ENCODE results near the gene MYO5B.

DNA sequence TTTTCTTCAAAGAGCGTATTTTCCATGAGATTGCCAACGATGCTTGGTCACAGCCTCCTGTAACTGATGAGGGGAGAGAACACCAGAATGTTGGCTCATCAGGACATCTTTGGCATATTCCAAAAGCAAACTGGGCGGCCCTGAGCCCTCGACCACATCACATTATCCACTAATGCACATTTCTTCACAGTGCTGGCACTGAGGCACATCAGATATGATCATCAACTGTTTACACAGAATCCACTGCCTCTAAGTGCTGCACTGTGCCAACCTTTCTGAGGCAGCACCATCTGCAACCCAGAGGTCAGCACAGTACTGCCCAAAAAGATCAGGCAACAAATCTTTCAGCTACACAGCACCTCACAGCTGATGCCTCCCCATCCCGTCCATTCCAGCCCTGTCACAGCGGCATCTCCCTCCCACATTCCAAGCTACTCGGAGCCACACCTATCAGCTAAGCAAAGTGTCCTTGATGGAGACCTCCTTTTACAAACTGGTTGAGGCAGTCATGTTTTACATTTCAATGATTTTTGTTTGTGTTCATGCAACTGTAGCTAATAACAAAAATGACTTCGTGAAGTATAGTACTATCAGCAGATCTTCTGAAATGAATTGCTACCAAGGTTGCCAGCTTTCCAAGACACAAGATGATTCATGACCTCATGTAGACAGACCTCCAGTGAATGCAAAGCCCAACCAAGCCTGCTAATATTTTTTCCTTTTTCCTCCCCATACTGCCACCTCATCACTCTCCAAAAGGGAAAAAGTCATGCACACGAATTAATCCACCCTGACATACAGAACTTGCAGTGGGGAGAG, 32.3 kb downstream of the MYO5B start:
- TF ChIP-seq SIN3A (IDR thresholded peaks at IDR 0.05; ENCODE audit: borderline replicate concordance, low read depth, low read length) (no peak), MAX (IDR thresholded peaks at IDR 0.05; ENCODE audit: low read depth) (no peak), YY1 (IDR thresholded peaks at IDR 0.05; ENCODE audit: low read depth) (no peak)
- TF ChIP-seq, protein P1, sequence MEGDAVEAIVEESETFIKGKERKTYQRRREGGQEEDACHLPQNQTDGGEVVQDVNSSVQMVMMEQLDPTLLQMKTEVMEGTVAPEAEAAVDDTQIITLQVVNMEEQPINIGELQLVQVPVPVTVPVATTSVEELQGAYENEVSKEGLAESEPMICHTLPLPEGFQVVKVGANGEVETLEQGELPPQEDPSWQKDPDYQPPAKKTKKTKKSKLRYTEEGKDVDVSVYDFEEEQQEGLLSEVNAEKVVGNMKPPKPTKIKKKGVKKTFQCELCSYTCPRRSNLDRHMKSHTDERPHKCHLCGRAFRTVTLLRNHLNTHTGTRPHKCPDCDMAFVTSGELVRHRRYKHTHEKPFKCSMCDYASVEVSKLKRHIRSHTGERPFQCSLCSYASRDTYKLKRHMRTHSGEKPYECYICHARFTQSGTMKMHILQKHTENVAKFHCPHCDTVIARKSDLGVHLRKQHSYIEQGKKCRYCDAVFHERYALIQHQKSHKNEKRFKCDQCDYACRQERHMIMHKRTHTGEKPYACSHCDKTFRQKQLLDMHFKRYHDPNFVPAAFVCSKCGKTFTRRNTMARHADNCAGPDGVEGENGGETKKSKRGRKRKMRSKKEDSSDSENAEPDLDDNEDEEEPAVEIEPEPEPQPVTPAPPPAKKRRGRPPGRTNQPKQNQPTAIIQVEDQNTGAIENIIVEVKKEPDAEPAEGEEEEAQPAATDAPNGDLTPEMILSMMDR (IDR thresholded peaks at IDR 0.05), result no peak

All from SK-N-SH (cell line).